GM03348 (cell line): ENCODE results near the gene RBM19.

Source experiments
- DNase-seq: peaks from one replicate; pipeline ENCODE4 v3.0.0; 2012; ENCODE audit warnings: low spot score

RBM19 gene

GRCh38 chr12:113778432-113779132 lies 187.5 kb downstream of the RBM19 start:
- no peak for DNase-seq

- DNase-seq, result no peak
Measured at GRCh38 chr12:113777751-113778150, 188.4 kb downstream of the RBM19 start.

DNA sequence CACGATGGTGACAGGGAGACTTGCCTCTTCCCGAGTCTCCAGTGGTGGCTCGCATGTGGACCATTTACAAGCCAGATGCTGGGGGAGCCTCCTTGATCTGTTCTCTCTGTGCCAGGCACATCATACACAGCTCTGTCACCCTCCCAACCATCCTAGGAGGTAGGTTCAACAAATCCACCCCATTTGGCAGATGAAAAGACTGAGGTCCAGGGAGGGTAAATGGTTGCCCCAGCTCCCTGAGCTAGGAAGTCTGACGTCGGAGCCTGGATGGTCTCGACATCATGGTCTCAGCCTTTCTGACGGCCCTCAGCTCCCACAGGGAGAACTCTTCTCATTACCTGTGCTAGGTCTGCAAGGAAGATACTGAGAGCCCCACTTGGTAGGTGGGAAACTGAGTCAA lies 189.6 kb downstream of the RBM19 start:
- no peak for DNase-seq

GRCh38 chr12:113774526-113774925 lies 191.6 kb downstream of the RBM19 start:
- no peak for DNase-seq

GRCh38 chr12:113772505-113773030 lies 193.6 kb downstream of the RBM19 start:
- no peak for DNase-seq

- no peak for DNase-seq
Measured at GRCh38 chr12:113770389-113770865, 195.7 kb downstream of the RBM19 start.

GRCh38 chr12:113769305-113769704 lies 196.8 kb downstream of the RBM19 start:
- no peak for DNase-seq

GRCh38 chr12:113768850-113769249 lies 197.3 kb downstream of the RBM19 start:
- DNase-seq, result no peak

GRCh38 chr12:113766879-113767878 lies 198.9 kb downstream of the RBM19 start:
- peak; percentile 89 for DNase-seq
